Tongue (tissue), 2 donors: ENCODE data around the gene FBXO40. TPM values are rescaled to one million over a fixed set of nuclear protein-coding genes. Genes with fewer than 3 reads are reported as not detected.
"Not testable (repeated sequence)": the region's sequence is repeated elsewhere in the genome, so short reads cannot be mapped to it uniquely, and the experiment has no call there.

Experiments used
- DNase-seq: peaks from one replicate; pipeline ENCODE4 v3.0.0-alpha.2; 2015
- total RNA-seq: library from RNA; depleted of rRNA; stranded (reverse); fragments of >200 nt; gene quantifications from one replicate; pipeline ENCODE4 v1.2.3, GENCODE V29; 2014

The FBXO40 gene
- 12.7 TPM for total RNA-seq

- peak; percentile 39 for DNase-seq
Measured at GRCh38 chr3:121592856-121593702, at the start of gene FBXO40. Gene FBXO40, plus strand, starts transcription at chr3:121593379. Its CDS starts 27,197 bp downstream, at chr3:121620576.

- peak; percentile 18 for DNase-seq
Measured at GRCh38 chr3:121545049-121545573, 48.1 kb upstream of the FBXO40 start.

- DNase-seq = peak; percentile 97
Measured at GRCh38 chr3:121545574-121546455, 47.4 kb upstream of the FBXO40 start, which contains the start of gene POLQ. Gene POLQ, minus strand, starts transcription at chr3:121545988. Its CDS starts 111 bp downstream, at chr3:121545877.

- no peak for DNase-seq
Measured at GRCh38 chr3:121552379-121552778, 40.8 kb upstream of the FBXO40 start.

- DNase-seq = no peak
Measured at GRCh38 chr3:121552797-121553196, 40.4 kb upstream of the FBXO40 start.

- DNase-seq = no peak
Measured at GRCh38 chr3:121557426-121557934, 35.7 kb upstream of the FBXO40 start.

GRCh38 chr3:121562148-121562547 lies 31.0 kb upstream of the FBXO40 start:
- DNase-seq = no peak

- no peak for DNase-seq
Measured at GRCh38 chr3:121566773-121567172, 26.4 kb upstream of the FBXO40 start.

GRCh38 chr3:121567649-121568048 lies 25.5 kb upstream of the FBXO40 start, which contains the start of gene ARGFX:
Gene ARGFX, plus strand, starts transcription at chr3:121567949. Its CDS starts 2,765 bp downstream, at chr3:121570714.
- DNase-seq = no peak

GRCh38 chr3:121574449-121574848 lies 18.7 kb upstream of the FBXO40 start:
- no peak for DNase-seq

- DNase-seq = no peak
Measured at GRCh38 chr3:121581691-121582090, 11.5 kb upstream of the FBXO40 start.

GRCh38 chr3:121584418-121584817 lies 8.8 kb upstream of the FBXO40 start:
- DNase-seq = no peak

- DNase-seq = not testable (repeated sequence)
Measured at GRCh38 chr3:121593806-121594205, 627 bp downstream of the FBXO40 start.

- DNase-seq = no peak
Measured at GRCh38 chr3:121594850-121595249, 1.7 kb downstream of the FBXO40 start.

- no peak for DNase-seq
Measured at GRCh38 chr3:121595765-121596406, 2.7 kb downstream of the FBXO40 start.

- no peak for DNase-seq
Measured at GRCh38 chr3:121598564-121598963, 5.4 kb downstream of the FBXO40 start.

- not testable (repeated sequence) for DNase-seq
Measured at GRCh38 chr3:121599900-121600299, 6.7 kb downstream of the FBXO40 start.

- no peak for DNase-seq
Measured at GRCh38 chr3:121601212-121601812, 8.1 kb downstream of the FBXO40 start.

- no peak for DNase-seq
Measured at GRCh38 chr3:121604759-121605158, 11.6 kb downstream of the FBXO40 start.

GRCh38 chr3:121606106-121606505 lies 12.9 kb downstream of the FBXO40 start:
- DNase-seq = no peak

GRCh38 chr3:121619691-121620090 lies 26.5 kb downstream of the FBXO40 start:
- DNase-seq = no peak
